GM18870 (cell line): ENCODE data around the gene ASB10.

Experiments used
- ATAC-seq: cut with Tn5 transposase; IDR thresholded peaks from one replicate; pipeline ENCODE4 v1.9.1; 2021; ENCODE audit warnings: moderate library complexity; ENCODE audit not compliant: unreplicated experiment

ASB10 gene

GRCh38 chr7:151137791-151138152, 49.3 kb downstream of the ASB10 start:
- no peak for ATAC-seq

DNA sequence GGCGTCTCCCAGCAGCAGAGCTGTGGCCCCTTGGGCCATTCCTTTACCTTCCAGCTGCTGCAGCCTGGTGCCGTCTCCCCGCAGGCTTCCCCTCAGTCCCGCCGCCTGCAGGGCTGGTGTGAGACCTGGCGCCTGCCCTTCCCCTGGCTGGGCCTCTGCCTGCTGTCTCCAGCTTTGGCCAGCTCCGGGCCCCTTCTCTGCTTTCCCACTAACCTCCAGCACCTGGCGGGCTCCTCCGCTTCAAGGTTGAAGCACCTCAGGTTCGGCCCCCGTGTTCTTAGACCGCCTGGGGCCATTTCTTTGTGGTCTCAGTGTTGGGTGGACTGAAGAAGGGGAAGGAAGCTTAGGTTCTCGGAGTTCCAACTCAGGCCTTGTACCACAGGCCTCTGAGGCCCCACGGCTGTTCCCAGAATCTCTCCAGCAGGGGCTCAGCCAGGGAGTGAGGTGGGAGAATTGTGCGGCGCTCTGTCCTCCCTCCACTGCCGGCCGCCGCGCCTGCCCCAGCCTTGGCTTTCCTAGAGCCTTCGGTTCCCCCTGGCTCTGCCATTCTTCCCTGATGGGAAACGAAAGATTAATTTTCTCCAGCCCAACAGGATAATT, 49.9 kb downstream of the ASB10 start:
- no peak for ATAC-seq

GRCh38 chr7:151135866-151136843, 50.9 kb downstream of the ASB10 start:
- no peak for ATAC-seq

DNA sequence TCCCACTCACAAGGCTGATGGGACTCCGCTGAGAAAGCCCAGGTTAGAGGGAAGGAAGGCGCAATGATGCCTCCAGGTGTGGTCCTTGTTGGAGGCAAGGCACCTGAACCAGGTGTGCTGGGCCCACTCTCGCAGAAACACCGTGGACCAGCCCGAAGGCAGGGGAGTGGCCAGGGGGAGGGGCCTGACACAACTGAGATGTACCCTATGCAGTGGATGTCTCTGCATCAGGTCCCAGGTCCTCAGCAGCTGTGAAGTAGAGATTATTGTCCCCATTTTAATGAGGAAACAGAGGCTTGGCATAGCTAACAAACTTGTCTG, 51.6 kb downstream of the ASB10 start:
- no peak for ATAC-seq

DNA sequence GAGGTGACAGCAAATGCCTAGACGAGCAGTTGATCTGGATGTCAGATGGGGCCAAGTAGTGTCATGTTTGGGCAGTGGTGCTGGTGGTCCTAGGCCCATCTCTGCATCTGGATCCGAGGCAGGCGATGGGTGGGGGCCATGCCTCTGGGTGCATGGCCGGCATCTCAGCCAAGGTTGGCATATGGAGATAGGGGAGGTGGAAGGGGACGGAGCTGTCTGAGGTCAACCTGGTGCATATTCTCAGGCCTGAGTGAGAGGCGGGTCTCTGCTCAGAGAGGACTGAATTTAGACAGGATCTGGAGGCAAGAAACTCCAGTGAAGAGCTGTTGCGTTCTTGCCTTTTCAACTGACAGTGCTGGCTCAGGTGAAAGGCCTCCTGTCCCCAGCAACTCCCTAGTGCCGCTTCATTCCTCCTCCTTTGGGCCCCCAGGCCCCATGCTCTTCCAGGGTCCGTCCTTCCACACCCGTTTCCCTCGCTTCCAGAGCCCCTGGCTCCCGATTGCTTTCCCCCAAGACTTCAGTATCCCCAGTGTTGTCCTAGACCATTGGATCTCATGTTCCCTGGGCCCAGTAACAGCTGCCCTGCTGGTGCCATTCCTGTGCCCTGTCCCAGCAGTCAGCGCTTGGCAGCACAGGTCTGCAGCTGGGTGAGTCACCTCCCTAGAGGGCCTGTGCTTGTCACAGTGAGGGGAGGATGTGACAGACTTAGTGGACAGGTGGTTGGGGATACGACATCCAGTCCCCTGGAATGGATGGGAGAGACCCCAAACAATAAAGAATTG, 52.1 kb downstream of the ASB10 start:
- no peak for ATAC-seq

DNA sequence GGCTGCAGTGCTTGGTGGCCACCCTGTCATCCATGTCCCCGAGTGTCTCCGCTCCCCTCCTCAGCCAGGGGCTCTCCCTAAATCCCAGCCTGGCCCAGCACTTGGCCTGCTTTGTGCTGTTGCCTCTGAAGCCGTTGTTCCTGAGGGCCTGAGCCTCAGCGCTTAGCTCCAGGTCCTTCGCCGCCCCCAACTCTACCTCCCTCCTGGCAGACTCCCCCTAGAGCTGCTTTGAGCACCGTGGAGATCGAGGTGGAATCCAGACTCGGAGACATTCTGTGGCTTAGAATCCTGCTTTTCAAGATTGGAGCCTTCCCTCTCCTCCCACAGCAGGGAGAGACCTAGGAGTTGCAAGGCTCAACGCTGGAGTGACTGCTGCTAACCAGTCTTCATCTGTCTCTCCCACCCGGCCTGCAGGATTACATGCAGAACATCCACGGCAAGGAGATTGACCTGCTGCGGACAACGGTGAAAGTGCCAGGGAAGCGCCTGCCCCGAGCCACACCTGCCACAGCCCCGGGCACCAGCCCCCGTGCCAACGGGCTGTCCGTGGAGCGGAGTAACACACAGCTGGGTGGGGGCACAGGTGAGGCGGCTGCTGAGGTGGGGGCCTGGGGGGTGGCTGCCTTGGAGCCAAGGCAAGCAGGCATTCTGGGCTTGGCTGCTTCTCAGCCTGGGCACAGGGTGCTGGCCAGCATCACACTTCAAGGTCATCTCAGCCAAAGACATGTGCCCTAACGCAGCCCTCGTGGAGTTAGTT, 52.9 kb downstream of the ASB10 start:
- no peak for ATAC-seq

DNA sequence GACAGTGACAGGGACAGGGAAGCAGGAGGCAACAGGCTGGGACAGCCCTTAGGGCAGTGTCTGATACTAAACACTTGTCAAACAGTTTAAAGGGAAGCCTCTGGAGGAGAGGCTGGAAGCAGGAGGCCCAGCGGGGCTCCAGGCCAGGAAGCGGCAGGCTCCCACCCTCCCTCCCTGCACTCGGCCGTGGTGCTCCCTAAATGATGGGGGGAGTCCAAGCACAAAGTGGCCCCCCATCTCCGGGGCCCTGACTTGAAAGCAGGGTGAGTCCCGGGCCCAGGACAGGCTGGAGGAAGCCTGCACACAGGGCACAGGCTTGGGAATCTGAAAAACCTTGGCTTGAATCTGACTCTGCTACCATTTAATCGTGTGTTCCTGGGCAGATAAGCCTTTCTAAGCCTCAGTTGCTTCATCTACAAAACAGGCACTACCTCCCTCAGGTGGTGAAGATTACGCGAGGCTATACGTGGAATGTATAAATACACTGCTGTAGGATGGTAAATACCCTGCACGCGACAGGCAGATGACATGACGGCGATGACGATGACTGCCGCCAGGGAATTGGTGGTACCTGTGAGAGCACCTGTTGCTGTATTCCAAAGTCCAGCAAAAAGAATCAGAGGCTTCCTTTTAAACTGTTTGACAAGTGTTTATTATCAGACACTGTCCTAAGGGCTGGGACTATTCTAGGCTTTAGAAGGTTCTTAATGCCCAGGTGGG, 53.6 kb downstream of the ASB10 start:
- no peak for ATAC-seq

GRCh38 chr7:151132461-151133205, 54.4 kb downstream of the ASB10 start:
- no peak for ATAC-seq

DNA sequence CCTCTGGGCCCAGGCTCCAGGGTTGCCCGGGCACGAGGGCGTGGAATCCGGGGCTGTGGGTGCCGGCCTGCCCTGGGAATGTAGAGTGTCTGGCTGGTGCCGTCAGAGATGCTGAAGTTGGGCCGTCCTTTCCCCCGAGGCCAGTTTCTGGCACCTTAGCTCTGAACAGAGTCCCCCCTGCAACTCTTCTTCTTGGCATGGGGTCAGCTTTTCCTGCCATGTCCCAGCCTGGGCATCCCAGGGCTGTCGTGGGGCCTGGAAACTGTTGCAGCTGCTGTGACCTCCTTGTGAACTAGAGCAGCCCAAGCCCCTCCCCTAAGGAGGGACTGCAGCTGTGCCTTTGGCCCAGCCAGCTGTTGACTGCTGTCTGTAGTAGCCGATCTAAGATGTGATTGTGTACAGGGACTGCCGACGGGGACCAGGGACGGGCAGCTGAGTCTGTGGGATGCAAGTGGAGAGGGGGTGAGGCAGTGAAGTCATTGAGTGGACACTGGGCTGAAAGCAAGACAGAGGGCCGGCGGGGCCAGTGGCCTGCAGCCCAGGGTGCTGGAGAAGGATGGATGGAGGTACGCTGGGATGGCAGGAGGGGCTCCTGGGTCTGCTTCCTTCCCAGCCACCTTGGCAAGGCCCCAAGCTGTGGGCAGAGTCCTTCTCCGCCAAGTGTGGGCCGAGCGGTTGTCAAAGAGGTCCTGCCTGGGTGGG, 55.3 kb downstream of the ASB10 start:
- no peak for ATAC-seq

GRCh38 chr7:151131224-151131591, 55.8 kb downstream of the ASB10 start:
- ATAC-seq, result no peak

DNA sequence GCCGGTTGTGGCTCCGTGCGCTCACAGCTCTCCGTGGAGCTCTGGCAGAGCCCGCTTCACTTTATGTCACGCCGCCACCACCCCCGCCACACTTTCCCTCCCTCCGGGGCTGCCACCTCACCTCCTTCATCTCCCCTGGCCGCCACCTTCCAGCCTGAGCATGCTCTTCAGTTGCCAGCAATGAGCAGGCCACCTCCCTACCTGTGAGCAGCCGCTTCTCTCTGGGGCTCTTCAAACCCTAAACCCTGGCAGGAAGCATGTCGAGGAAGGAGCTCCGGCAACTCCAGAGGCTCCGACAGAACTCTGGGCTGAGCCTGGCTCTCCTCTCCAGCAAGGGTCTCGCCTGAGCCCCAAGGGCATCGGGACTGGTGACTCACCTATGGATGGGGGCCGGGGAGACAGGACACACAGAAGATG, 56.3 kb downstream of the ASB10 start:
- ATAC-seq, result no peak

GRCh38 chr7:151129960-151130591, 57.0 kb downstream of the ASB10 start:
- ATAC-seq, result no peak

- ATAC-seq, result no peak
These were observed 57.7 kb downstream of the ASB10 start for GRCh38 chr7:151129117-151129959.

DNA sequence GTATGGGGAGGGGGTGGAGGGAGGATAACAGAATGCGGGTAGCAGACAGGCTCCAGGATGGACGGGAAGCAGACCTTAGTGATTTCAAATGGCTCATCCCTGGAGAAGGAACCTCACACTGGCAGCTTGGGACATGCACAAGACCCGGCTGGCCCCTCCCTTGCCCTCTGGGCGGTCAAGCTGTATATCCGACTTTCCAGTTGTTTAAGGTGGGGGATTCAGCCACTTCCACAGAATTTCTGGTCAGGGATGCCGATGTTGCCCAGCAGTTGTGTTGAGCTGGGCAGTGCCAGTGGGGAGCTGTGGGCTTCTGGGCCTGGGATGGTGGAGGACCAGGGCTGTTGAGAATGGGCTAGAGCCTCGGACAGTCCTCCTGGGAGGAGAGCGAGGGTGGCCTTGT, 58.3 kb downstream of the ASB10 start:
- no peak for ATAC-seq

DNA sequence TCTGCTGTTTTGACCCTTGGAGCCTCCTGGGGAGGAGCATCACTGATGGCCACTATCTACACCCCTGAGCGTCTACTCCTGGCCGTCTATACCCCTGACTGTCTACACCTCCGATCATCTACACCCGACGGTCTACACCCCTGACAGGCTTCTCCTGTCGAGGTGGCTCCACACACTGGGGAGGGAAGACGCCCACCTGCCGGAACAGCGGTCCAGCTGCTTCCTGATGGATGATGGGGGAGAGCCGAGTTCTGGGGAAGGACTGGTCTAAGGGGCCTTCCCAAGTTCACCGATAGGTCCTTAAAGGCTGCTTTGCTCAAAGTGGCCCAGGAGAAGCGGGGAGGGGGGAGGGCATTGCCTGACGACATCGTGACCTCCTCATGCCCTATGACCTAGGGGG, 58.9 kb downstream of the ASB10 start:
- ATAC-seq, result no peak

- ATAC-seq, result no peak
These were observed 60.4 kb downstream of the ASB10 start for GRCh38 chr7:151126491-151127137.

DNA sequence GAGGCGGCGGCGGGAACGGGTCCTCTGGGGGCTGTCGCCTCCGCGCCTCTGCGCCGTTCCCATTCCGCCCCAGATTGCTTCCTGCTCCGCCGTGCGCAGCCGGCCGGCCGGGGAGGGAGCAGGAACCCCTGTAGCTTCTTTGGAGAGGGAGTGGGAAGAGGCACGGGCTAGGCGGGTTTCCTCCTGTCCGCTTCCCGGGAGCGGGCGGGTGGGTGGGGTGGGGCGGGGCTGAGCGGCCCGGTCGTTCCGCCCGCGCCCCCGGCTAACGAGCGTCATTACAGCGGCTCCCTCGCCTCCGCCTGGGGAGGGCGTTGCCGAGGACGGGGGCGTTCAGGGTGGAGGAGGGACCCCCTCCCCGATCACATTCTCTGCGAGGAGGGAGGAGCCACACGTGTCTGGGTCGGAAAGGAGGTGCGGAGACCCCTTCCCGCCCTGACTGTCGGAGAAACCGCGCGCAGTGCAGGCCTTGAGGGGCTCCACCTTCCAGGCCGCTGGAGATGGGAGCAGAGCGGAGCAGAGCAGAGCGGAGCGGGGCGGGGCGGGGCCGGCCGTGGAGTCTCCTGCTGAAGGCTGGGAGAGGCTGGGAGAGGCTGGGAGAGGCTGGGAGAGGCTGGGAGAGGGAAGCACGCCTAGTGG, 61.1 kb downstream of the ASB10 start:
- ATAC-seq, result no peak
